Right ventricle myocardium inferior (tissue), 1 donor: ENCODE results near the gene EIF3B. TPM values are rescaled to one million over a fixed set of nuclear protein-coding genes. Genes with fewer than 3 reads are reported as not detected.
A peak's percentile ranks its signal among the peaks of the same experiment; 100 is the strongest.
"Not testable (repeated sequence)": the region's sequence is repeated elsewhere in the genome, so short reads cannot be mapped to it uniquely, and the experiment has no call there.

Experiments
- ATAC-seq: fragments of 200-7000 bp; cut with Tn5 transposase; one replicate; pipeline ENCODE4 v1.9.1; 2020; ENCODE audit warnings: mild to moderate bottlenecking, moderate library complexity
- DNase-seq: peaks from one replicate; pipeline ENCODE4 v3.0.0; 2021; ENCODE audit errors: missing footprints
- intact Hi-C: fragments of 100-400 bp; cut with DNase I; formaldehyde crosslinking; loops from one replicate; pipeline ENCODE4 v1.11.0; 2022
- total RNA-seq: library from RNA; stranded (reverse); fragmentation: NEBNext Ultra II Directional; extraction: Animal tissue kit (Norgen Biotek cat#: 25700); gene quantifications from one replicate; pipeline ENCODE4 v1.2.1, GENCODE V29; 2021
- donor health status: DM: no; HTN: yes; CAD: no; lungs with severe emphysema.

The EIF3B gene
- total RNA-seq, 1 donor from 2014 or later = 68.1 TPM

DNA sequence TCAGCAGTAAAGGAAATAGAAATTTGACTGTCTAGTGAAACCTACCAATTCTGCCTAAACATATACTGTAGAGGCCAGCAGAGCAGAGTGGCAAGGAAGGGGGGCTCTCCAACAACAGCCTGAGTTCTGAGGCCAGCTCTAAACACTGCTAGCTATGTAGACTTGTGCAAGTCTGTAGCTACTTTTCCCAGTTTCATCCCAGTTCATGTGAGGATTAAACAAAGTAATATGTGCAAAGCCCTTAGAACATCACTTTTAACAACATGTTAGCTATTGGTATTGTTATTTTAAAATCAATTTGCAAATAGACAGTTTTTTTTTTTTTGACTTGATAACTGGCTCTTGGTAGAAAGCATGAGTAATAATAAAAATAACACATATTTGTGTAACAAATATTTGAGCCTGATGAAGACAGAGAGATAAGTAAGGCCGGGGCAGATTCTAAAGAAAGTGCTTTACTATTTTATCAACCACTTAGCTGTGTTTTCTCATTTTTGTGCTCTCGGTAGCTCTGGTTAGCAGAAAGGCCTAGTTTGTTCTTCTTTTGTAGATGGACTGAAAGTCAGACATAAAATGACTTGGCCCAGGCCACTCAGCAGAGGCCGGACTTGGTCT lies 58.1 kb downstream of the EIF3B start:
- intact Hi-C loops = no loop called here
- ATAC-seq (no peak), DNase-seq (no peak)

DNA sequence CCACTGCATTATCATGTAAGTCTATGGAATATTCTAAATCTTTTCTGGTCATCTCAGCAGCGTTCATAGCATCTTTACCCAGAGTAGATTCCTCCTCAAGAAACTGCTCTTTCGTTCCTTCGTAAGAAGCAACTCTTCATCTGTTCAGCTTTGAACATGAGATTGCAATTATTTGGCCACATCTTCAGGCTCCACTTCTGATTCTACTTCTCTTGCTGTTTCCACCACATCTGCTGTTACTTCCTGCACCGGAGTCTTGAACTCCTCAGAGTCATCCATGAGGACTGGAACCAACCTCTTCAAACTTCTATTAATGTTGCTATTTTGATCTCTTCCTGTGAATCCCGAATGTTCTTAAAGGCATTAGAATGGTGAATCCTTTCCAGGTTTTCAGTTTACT lies 61.4 kb downstream of the EIF3B start:
- DNase-seq = no peak
- ATAC-seq = no peak
- intact Hi-C loops = no loop called here

DNA sequence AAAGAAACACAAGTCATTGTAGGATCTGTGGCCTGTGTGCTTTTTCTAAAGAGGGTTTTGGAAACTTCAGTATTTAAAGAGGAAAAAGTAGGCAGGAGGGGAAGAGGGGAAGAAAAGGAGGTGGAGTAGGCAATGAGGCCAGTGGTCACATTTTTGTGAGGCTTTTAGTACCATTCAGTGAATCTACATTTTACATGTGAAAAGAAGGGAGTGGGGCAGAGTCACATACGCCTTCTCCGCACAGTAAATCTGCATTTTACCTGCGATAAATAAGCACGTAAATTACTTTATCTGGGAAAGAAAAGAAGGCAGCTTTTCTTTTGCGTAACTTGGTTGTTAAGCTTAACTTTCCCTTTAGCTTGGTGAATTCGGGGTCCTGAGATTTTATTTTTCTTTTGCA lies 62.0 kb downstream of the EIF3B start:
- ATAC-seq (no peak), DNase-seq (no peak)
- intact Hi-C loops = no loop called here

DNA sequence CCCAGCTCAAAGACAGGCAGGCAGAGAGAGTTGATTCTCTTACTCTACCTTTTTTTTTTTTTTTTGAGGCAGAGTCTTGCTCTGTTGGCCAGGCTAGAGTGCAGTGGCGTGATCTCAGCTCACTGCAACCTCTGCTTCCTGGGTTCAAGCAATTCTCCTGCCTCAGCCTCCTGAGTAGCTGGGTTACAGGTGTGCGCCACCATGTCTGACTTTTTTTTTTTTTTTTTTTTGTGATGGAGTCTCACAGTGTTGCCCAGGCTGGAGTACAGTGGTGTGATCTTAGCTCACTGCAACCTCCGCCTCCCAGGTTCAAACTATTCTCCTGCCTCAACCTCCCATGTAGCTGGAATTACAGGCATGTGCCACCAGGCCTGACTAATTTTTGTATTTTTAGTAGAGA lies 62.6 kb downstream of the EIF3B start:
- ATAC-seq, DNase-seq, intact Hi-C loops: not testable (repeated sequence)

DNA sequence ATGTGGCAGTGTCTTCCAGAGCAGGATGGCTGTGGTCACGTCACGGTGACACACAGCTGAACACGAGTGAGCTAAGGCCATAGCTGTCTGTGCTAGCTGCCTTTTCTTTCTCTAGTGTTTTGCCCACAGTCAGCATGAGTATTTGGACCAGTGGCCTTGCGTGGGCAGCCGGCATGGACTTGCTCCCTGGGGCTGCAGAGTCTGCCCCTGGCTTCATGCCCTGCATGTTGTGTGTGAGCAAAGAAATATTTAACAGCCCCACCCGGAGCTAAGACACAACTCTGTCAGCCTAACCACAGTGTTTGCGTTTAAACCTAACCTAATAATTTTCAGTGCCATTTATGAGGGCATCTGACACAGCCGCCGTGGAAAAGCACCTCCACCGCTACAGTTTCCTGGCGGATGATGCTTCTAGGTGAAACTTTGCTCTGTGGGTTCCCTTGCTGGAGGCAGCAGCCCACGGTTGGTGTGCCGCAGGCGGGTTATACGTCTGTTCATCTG lies 63.4 kb downstream of the EIF3B start:
- intact Hi-C loops = no loop called here
- DNase-seq = no peak
- ATAC-seq = peak; percentile 63

DNA sequence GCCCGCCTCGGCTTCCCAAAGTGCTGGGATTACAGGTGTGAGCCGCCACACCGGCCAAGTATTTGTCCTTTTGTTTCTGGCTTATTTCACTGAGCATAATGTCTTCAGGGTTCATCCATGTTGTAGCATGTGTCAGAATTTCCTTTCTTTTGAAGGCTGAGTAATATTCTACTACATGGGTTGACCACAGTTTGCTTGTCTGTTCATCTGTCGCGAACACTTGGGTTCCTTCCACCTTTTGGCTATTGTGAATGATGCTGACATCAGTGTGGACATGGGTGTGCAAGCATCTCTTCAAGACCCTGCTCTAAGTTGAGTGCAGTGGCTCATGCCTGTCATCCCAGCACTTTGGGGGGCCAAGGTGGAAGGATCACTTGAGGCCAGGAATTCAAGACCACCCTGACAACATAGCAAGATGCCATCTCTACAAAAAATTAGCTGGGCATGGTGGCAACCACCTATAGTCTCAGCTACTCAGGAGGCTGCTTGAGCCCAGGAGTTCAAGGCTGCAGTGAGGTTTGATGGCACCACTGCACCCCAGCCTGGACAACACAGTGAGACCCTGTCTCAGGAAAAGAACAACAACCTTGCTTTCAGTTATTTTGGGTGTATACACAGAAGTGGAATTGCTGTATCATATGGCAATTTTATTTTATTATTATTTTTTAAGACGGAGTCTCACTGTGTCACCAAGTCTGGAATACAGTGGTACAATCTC lies 65.7 kb downstream of the EIF3B start:
- intact Hi-C loops = no loop called here
- DNase-seq (no peak), ATAC-seq (no peak)

DNA sequence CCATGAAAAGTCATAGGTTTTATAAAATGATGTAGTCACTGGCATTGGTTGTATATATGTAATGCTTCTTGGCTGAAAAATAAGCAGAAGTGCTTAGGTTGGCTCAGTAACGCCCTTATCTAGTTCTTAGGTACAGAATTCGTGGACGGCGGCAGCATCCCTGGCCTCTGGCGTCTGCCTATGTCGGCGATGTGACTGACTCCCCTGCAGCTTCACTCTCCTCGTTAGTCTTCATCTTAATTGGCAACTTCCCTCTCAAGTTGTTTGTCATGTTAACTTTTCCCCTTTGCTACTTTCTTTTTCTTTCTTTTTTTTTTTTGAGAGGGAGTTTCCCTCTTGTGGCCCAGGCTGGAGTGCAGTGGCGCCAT lies 67.3 kb downstream of the EIF3B start:
- ATAC-seq (no peak), DNase-seq (peak; percentile 27)
- intact Hi-C loops = no loop called here

DNA sequence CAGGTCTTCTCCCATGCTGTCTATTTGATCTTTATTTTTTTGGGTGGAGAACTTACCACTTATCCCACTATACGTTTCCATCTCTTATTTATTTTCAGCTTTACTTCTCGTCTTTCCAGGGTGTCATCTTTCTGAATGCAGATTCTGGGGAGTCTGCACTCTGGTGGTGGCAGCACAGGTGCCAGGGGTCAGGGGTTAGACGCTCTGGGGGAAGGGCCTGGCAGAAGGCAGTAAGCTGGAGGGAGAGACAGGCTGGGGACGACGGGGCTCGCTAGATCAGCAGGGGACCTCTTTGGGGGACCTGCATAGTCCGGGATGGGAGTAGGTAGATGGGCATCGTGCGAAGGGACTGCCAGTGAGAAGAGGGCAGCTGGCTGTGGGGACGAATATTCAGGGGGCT lies 71.1 kb downstream of the EIF3B start:
- intact Hi-C loops = no loop called here
- DNase-seq (peak; percentile 17), ATAC-seq (no peak)

Other genes with a start within 250 kb of the EIF3B start
- 19.1 TPM for gene MAD1L1, start 121.9 kb upstream of the EIF3B start, total RNA-seq
- gene MRM2, start 112.6 kb upstream of the EIF3B start, total RNA-seq = 20.7 TPM
- gene NUDT1, start 112.6 kb upstream of the EIF3B start, total RNA-seq = 13.6 TPM
- 18.8 TPM for gene SNX8, start 40.4 kb upstream of the EIF3B start, total RNA-seq
- gene CHST12, start 48.8 kb downstream of the EIF3B start, total RNA-seq = 13.5 TPM
- gene GRIFIN, start 121.6 kb downstream of the EIF3B start, total RNA-seq = not detected
- gene LFNG, start 164.9 kb downstream of the EIF3B start, total RNA-seq = 6.5 TPM
- gene BRAT1, start 200.7 kb downstream of the EIF3B start, total RNA-seq = 14.8 TPM
- 11.5 TPM for gene IQCE, start 204.2 kb downstream of the EIF3B start, total RNA-seq